Mucosa of stomach (tissue), 1 donor: Measurements from ENCODE around the gene ADCY5.

Source experiments
- H3K27me3 ChIP-seq: one replicate; pipeline ENCODE4 v1.7.0; 2013; ENCODE audit warnings: mild to moderate bottlenecking, low read length; ENCODE audit not compliant: control insufficient read depth, insufficient read depth
- H3K36me3 ChIP-seq: one replicate; pipeline ENCODE4 v1.7.0; 2013; ENCODE audit warnings: low read length; ENCODE audit not compliant: control insufficient read depth, insufficient read depth
- H3K4me1 ChIP-seq: one replicate; pipeline ENCODE4 v1.7.0; 2013; ENCODE audit warnings: mild to moderate bottlenecking, low read length; ENCODE audit not compliant: control insufficient read depth, insufficient read depth
- H3K4me3 ChIP-seq: one replicate; pipeline ENCODE4 v1.7.0; 2013; ENCODE audit warnings: low read length
- H3K9ac ChIP-seq: one replicate; pipeline ENCODE4 v1.7.0; 2013; ENCODE audit warnings: mild to moderate bottlenecking, low read length, moderate library complexity
- H3K9me3 ChIP-seq: one replicate; pipeline ENCODE4 v1.7.0; 2013; ENCODE audit warnings: mild to moderate bottlenecking, low read length, moderate library complexity; ENCODE audit not compliant: control insufficient read depth
- donor health status: Pancreatic carcinoma.

Gene ADCY5

GRCh38 chr3:123283657-123284398 is 165.1 kb downstream of the ADCY5 start:
- no peak overlapping the region for H3K4me3 ChIP-seq
- H3K4me1 ChIP-seq = no peaks in the 10 kb centered on the region
- H3K9me3 ChIP-seq = no peaks in the 10 kb centered on the region
- no peaks in the 10 kb centered on the region for H3K27me3 ChIP-seq
- H3K36me3 ChIP-seq = no peaks in the 10 kb centered on the region
- no peak overlapping the region for H3K9ac ChIP-seq

- Histone ChIP-seq H3K36me3 (no peaks in the 10 kb centered on the region), H3K4me1 (no peaks in the 10 kb centered on the region), H3K4me3 (no peak overlapping the region), H3K9ac (no peak overlapping the region), H3K9me3 (no peaks in the 10 kb centered on the region), H3K27me3 (no peaks in the 10 kb centered on the region)
Measured at GRCh38 chr3:123283074-123283473, 165.8 kb downstream of the ADCY5 start.

GRCh38 chr3:123282461-123282860 is 166.4 kb downstream of the ADCY5 start:
- no peaks in the 10 kb centered on the region for H3K27me3 ChIP-seq
- H3K9ac ChIP-seq = no peak overlapping the region
- H3K9me3 ChIP-seq = no peaks in the 10 kb centered on the region
- no peaks in the 10 kb centered on the region for H3K4me1 ChIP-seq
- no peaks in the 10 kb centered on the region for H3K36me3 ChIP-seq
- H3K4me3 ChIP-seq = no peak overlapping the region

DNA sequence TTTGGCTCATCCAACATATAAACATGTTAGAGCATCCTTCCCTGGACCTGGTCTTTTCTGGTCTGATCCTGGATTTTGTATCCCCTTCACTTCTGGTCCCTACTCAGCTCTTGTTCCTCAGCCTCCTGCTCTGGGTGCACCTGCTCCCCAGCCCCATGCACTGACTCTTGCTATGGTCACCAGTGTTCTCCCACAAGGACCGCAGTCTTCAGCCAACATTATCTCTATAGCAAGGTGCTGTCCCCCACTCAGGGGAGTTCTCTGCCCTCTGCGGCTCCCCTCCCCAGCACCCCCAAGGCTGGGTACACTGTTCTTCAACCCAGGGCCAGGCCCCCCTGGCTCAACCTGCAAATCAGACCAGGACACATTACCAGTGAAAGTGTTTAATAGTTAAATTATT is 167.0 kb downstream of the ADCY5 start:
- no peak overlapping the region for H3K9ac ChIP-seq
- H3K27me3 ChIP-seq = no peaks in the 10 kb centered on the region
- no peaks in the 10 kb centered on the region for H3K9me3 ChIP-seq
- no peaks in the 10 kb centered on the region for H3K36me3 ChIP-seq
- H3K4me3 ChIP-seq = no peak overlapping the region
- no peaks in the 10 kb centered on the region for H3K4me1 ChIP-seq

DNA sequence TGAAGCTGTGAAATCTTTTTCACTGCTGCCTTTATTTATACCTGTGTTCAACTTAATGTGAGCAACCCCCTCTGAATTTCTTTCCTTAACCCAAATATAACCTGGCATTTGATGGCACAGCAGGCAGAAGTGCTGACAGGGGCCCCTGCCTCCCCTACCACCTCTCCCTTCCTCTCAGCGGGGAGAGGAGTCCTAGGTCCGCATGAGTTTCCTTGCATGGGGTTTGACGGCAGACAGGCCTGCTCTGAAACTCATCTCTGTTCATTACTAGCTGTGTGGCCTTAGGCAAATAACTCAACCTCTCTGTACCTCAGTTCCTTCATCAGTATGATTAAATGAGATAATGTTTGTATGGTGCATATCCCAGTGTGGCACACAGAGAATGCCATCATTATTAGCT is 167.5 kb downstream of the ADCY5 start:
- Histone ChIP-seq H3K27me3 (no peaks in the 10 kb centered on the region), H3K9ac (no peak overlapping the region), H3K9me3 (no peaks in the 10 kb centered on the region), H3K4me1 (no peaks in the 10 kb centered on the region), H3K36me3 (no peaks in the 10 kb centered on the region), H3K4me3 (no peak overlapping the region)

DNA sequence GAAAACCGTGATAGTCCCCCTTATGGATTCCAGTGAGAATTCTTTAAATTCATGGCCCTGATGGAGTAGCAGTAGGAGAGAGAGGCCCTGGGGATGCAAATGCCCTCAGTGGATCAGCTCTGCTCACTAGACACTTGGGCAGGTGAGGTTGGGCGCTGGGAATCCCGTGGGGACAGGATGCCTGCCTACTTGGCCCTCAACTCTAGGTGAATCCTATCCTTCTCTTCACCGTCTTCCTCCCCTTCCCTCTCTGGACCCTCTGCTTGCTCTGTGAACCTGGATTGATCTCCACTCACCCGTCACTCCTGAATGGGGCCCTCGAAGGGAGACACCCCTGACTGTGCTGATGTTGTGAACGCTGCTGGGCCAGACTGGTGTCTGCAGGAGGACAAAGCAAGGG is 169.8 kb downstream of the ADCY5 start:
- Histone ChIP-seq H3K9me3 (no peaks in the 10 kb centered on the region), H3K4me1 (no peaks in the 10 kb centered on the region), H3K36me3 (no peaks in the 10 kb centered on the region), H3K4me3 (no peak overlapping the region), H3K27me3 (no peaks in the 10 kb centered on the region), H3K9ac (no peak overlapping the region)

GRCh38 chr3:123278446-123278845 is 170.4 kb downstream of the ADCY5 start:
- Histone ChIP-seq H3K36me3 (no peaks in the 10 kb centered on the region), H3K9me3 (no peaks in the 10 kb centered on the region), H3K4me3 (no peak overlapping the region), H3K27me3 (no peaks in the 10 kb centered on the region), H3K4me1 (no peaks in the 10 kb centered on the region), H3K9ac (no peak overlapping the region)

- no peaks in the 10 kb centered on the region for H3K27me3 ChIP-seq
- H3K9me3 ChIP-seq = no peaks in the 10 kb centered on the region
- H3K4me1 ChIP-seq = no peaks in the 10 kb centered on the region
- H3K36me3 ChIP-seq = no peaks in the 10 kb centered on the region
- H3K4me3 ChIP-seq = no peak overlapping the region
- no peak overlapping the region for H3K9ac ChIP-seq
Measured at GRCh38 chr3:123277106-123277505, 171.8 kb downstream of the ADCY5 start.

DNA sequence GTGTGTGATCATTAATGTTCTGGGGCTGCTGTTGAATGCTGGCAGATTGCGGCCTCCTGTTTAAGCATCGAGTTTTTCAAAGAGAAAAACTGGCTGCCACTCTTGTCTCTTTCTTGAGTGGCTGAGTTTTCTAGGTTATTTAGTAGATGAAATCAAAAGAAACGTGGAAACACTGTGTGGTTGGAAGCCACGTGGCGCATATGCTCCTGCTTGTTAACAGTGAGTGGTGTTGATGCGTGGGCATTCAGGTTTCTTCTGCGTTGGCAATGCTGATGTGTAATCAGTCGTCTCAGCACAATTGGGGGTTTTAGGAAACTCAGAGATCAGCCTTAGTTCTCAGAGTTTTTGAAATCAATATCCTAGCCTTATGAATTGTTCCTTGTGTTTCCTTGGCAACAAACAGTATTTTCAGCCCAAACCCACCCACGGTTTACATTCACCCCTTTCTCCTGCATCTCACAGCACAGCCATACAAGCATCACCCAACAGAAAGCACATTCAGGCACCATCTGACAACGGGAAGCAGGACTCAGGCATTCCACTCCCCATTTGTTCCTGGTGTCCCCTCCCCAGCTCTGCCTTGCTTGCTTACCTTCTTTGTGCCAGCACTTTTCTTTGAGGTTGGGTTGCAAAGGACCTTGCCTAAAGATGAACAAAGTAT is 172.4 kb downstream of the ADCY5 start:
- Histone ChIP-seq H3K9ac (no peak overlapping the region), H3K36me3 (no peaks in the 10 kb centered on the region), H3K27me3 (no peaks in the 10 kb centered on the region), H3K4me1 (no peaks in the 10 kb centered on the region), H3K4me3 (no peak overlapping the region), H3K9me3 (no peaks in the 10 kb centered on the region)

- H3K27me3 ChIP-seq = no peaks in the 10 kb centered on the region
- H3K4me1 ChIP-seq = no peaks in the 10 kb centered on the region
- no peak overlapping the region for H3K9ac ChIP-seq
- no peaks in the 10 kb centered on the region for H3K36me3 ChIP-seq
- no peak overlapping the region for H3K4me3 ChIP-seq
- H3K9me3 ChIP-seq = no peaks in the 10 kb centered on the region
Measured at GRCh38 chr3:123275691-123276090, 173.2 kb downstream of the ADCY5 start.

GRCh38 chr3:123272547-123272946 is 176.3 kb downstream of the ADCY5 start:
- H3K4me3 ChIP-seq = no peak overlapping the region
- H3K27me3 ChIP-seq = no peaks in the 10 kb centered on the region
- no peaks in the 10 kb centered on the region for H3K4me1 ChIP-seq
- no peaks in the 10 kb centered on the region for H3K36me3 ChIP-seq
- H3K9me3 ChIP-seq = no peaks in the 10 kb centered on the region
- no peak overlapping the region for H3K9ac ChIP-seq

DNA sequence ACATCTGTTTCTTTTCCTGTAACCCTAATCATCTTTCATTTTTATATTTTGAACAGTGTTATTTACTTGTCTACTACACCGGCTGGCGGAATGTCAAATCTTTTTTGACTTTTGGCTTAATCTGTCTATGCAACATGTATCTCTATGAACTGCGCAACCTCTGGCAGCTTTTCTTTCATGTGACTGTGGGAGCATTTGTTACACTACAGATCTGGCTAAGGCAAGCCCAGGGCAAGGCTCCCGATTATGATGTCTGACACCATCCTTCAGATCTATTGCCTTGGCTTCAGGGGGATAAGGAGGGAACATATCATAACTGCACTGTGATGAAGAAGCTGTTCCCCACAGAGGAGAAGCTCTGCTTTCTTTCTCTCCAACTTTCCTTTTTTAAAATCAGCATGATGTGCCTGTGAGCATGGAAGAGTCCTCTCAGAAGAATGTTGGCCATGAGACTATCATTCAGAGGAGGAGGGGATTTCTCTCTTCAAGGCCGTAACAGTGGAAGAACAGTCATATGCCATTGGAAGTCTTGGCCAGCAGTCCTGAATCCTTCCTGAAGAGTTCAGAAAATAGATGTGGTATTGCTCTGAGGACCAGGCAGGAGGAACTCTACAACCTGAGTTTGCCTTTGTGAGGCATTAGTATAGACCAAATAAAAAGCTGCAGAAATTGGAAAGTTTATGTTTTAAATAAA is 177.3 kb downstream of the ADCY5 start:
- no peaks in the 10 kb centered on the region for H3K27me3 ChIP-seq
- H3K4me1 ChIP-seq = no peaks in the 10 kb centered on the region
- H3K36me3 ChIP-seq = no peaks in the 10 kb centered on the region
- no peak overlapping the region for H3K9ac ChIP-seq
- H3K9me3 ChIP-seq = no peaks in the 10 kb centered on the region
- no peak overlapping the region for H3K4me3 ChIP-seq
